ENCODE results near the gene RABGEF1.
A peak's percentile ranks its signal among the peaks of the same experiment; 100 is the strongest.
"Not testable (repeated sequence)": the region's sequence is repeated elsewhere in the genome, so short reads cannot be mapped to it uniquely, and the experiment has no call there.

The RABGEF1 gene

GRCh38 chr7:66807736-66808135, 67.2 kb downstream of the RABGEF1 start:
- DNase-seq = no peak

GRCh38 chr7:66810716-66811115, 70.2 kb downstream of the RABGEF1 start:
- DNase-seq = no peak

- DNase-seq = not testable (repeated sequence)
These were observed 74.8 kb downstream of the RABGEF1 start for GRCh38 chr7:66815186-66815875.

- DNase-seq = no peak
These were observed 75.4 kb downstream of the RABGEF1 start for GRCh38 chr7:66815951-66816350.

GRCh38 chr7:66816658-66817057, 76.1 kb downstream of the RABGEF1 start:
- DNase-seq = not testable (repeated sequence)

- not testable (repeated sequence) for DNase-seq
These were observed 76.8 kb downstream of the RABGEF1 start for GRCh38 chr7:66817208-66817795.

- not testable (repeated sequence) for DNase-seq
These were observed 77.4 kb downstream of the RABGEF1 start for GRCh38 chr7:66817956-66818355.

GRCh38 chr7:66824041-66824440, 83.5 kb downstream of the RABGEF1 start:
- no peak for DNase-seq

GRCh38 chr7:66825538-66825937, 85.0 kb downstream of the RABGEF1 start:
- DNase-seq = not testable (repeated sequence)

GRCh38 chr7:66826649-66827048, 86.1 kb downstream of the RABGEF1 start:
- DNase-seq = no peak

- not testable (repeated sequence) for DNase-seq
These were observed 90.4 kb downstream of the RABGEF1 start for GRCh38 chr7:66830976-66831375.

GRCh38 chr7:66832531-66833351, 92.2 kb downstream of the RABGEF1 start:
- DNase-seq = no peak

- no peak for DNase-seq
These were observed 96.5 kb downstream of the RABGEF1 start for GRCh38 chr7:66837007-66837406.

- DNase-seq = no peak
These were observed 97.1 kb downstream of the RABGEF1 start for GRCh38 chr7:66837661-66838060.

GRCh38 chr7:66839814-66840213, 99.3 kb downstream of the RABGEF1 start:
- no peak for DNase-seq

- DNase-seq = no peak
These were observed 99.8 kb downstream of the RABGEF1 start for GRCh38 chr7:66840316-66840715.

GRCh38 chr7:66841898-66842297, 101.4 kb downstream of the RABGEF1 start:
- DNase-seq = no peak

- not testable (repeated sequence) for DNase-seq
These were observed 103.0 kb downstream of the RABGEF1 start for GRCh38 chr7:66843492-66843891.

GRCh38 chr7:66844552-66845378, 104.2 kb downstream of the RABGEF1 start:
- peak; percentile 81 to 99 (median 95) for DNase-seq

- peak in 4 of 56 donors; percentile 7 to 33 (median 16) for DNase-seq
These were observed 105.0 kb downstream of the RABGEF1 start for GRCh38 chr7:66845379-66846095.

GRCh38 chr7:66846096-66846445, 105.5 kb downstream of the RABGEF1 start:
- DNase-seq = not testable (repeated sequence)

Measured in amygdala (tissue), 56 donors.